Measurements from ENCODE around the gene STRIP2.

Gene STRIP2

DNA sequence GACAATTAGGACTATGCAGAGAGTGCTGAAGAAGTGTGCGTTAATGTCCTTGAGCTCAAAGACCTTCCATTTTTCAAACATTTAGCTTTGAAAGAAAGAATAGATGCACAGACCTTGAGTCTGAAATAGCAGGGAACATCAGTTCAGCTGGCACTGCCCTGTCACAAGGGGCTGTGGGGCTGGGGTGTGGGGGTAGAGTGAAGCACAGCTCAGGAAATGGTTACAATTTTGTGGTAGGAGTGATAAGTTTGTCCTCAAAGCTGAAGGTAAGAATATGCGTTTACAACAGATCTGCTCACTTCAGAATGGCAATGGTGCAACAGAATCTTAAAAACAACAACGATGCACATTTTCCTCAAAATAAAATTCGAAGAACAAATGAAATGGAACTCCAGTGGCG is 101.7 kb downstream of the STRIP2 start:
- DNase-seq, result no peak

DNA sequence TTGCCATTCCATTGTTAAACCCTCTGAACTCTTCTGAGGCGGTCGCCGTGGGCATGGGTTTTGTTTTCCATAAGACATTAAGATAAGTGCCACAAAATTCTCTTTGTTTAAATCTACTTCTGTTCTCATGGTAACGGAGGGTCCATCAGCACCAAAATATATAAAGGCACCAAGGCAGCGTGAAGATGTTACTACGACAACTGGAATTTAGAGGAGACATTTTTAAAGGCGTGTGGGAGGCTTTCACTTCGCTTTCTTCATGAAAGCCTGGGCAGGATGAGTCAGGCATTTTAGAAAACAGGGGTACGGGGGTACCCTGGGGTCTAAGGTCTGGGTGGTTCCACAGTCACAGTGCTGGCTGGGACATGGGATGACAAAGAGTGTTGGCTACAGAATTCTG is 102.1 kb downstream of the STRIP2 start:
- DNase-seq, result no peak
